Activated CD8-positive, alpha-beta T cell treated with anti-CD3 and anti-CD28 coated beads for 36 hours (primary cell): Measurements from ENCODE around the gene SPDYE3. TPM values are rescaled to one million over a fixed set of nuclear protein-coding genes. Genes with fewer than 3 reads are reported as not detected.
"Not testable (repeated sequence)": the region's sequence is repeated elsewhere in the genome, so short reads cannot be mapped to it uniquely, and the experiment has no call there.

Experiments
- ATAC-seq: fragments of 200-7000 bp; cut with Tn5 transposase; one replicate; pipeline ENCODE4 v1.10.0; 2021; ENCODE audit warnings: mild to moderate bottlenecking, moderate library complexity
- CTCF ChIA-PET: fragments of 350-600 bp; sonication (Branson Sonifier 250); formaldehyde crosslinking; loops from one replicate; lab custom pipeline; 2021; ENCODE audit warnings: antibody characterized with exemption; lab: Charles Lee
- POLR2A ChIA-PET: fragments of 350-600 bp; sonication (Branson Sonifier 250); formaldehyde crosslinking; loops from one replicate; lab custom pipeline; 2021; ENCODE audit warnings: antibody characterized with exemption; lab: Charles Lee
- DNase-seq: peaks from one replicate; pipeline ENCODE4 v3.0.0-alpha.2; 2020
- H3K27ac Mint-ChIP-seq: one replicate; pipeline ENCODE4 v1.8.0; 2021; ENCODE audit warnings: mild to moderate bottlenecking, mixed read lengths
- H3K27me3 Mint-ChIP-seq: one replicate; pipeline ENCODE4 v1.8.0; 2021; ENCODE audit warnings: mixed read lengths
- H3K36me3 Mint-ChIP-seq: one replicate; pipeline ENCODE4 v1.8.0; 2021; ENCODE audit warnings: low read depth, mixed read lengths
- H3K4me1 Mint-ChIP-seq: one replicate; pipeline ENCODE4 v1.8.0; 2021; ENCODE audit warnings: low read depth, mixed read lengths
- H3K4me3 Mint-ChIP-seq: one replicate; pipeline ENCODE4 v1.8.0; 2021; ENCODE audit warnings: mild to moderate bottlenecking, moderate library complexity, mixed read lengths
- H3K9me3 Mint-ChIP-seq: one replicate; pipeline ENCODE4 v1.8.0; 2021; ENCODE audit warnings: mixed read lengths
- CTCF ChIP-seq: fragments of 200-600 bp; IDR thresholded peaks from one replicate; pipeline ENCODE4 v1.8.0; 2022; ENCODE audit warnings: antibody characterized with exemption, mild to moderate bottlenecking
- intact Hi-C: fragments of 100-400 bp; cut with micrococcal nuclease; formaldehyde crosslinking; loops from one replicate; pipeline ENCODE4 v1.10.0; 2022
- total RNA-seq, 2 experiments: library from RNA; stranded (reverse); gene quantifications; one replicate each; pipeline ENCODE4 v1.2.3, GENCODE V29; 2021

SPDYE3 gene
- not detected for total RNA-seq

GRCh38 chr7:100307402-100307801 lies at the start of gene SPDYE3:
SPDYE3 (plus strand) TSS chr7:100307702; CDS start chr7:100307886, 184 bp downstream.
- CTCF ChIA-PET, H3K9me3 Mint-ChIP-seq, H3K4me3 Mint-ChIP-seq, ATAC-seq, H3K36me3 Mint-ChIP-seq, POLR2A ChIA-PET, DNase-seq, intact Hi-C loops, H3K27ac Mint-ChIP-seq, H3K27me3 Mint-ChIP-seq, H3K4me1 Mint-ChIP-seq: not testable (repeated sequence)

- H3K4me3 Mint-ChIP-seq, H3K9me3 Mint-ChIP-seq, H3K4me1 Mint-ChIP-seq, ATAC-seq, DNase-seq, H3K36me3 Mint-ChIP-seq, H3K27me3 Mint-ChIP-seq, CTCF ChIA-PET, POLR2A ChIA-PET, intact Hi-C loops, H3K27ac Mint-ChIP-seq: not testable (repeated sequence)
Observed at GRCh38 chr7:100259984-100260383, 47.5 kb upstream of the SPDYE3 start.

- H3K36me3 Mint-ChIP-seq, H3K4me3 Mint-ChIP-seq, POLR2A ChIA-PET, ATAC-seq, H3K27me3 Mint-ChIP-seq, CTCF ChIA-PET, H3K4me1 Mint-ChIP-seq, DNase-seq, intact Hi-C loops, H3K27ac Mint-ChIP-seq, H3K9me3 Mint-ChIP-seq: not testable (repeated sequence)
Observed at GRCh38 chr7:100262896-100263295, 44.6 kb upstream of the SPDYE3 start.

- H3K27me3 Mint-ChIP-seq, H3K36me3 Mint-ChIP-seq, POLR2A ChIA-PET, H3K9me3 Mint-ChIP-seq, CTCF ChIA-PET, H3K4me1 Mint-ChIP-seq, ATAC-seq, H3K27ac Mint-ChIP-seq, DNase-seq, H3K4me3 Mint-ChIP-seq, intact Hi-C loops: not testable (repeated sequence)
Observed at GRCh38 chr7:100264223-100264622, 43.3 kb upstream of the SPDYE3 start.

- H3K27ac Mint-ChIP-seq, H3K27me3 Mint-ChIP-seq, POLR2A ChIA-PET: not testable (repeated sequence)
Observed at GRCh38 chr7:100264669-100265165, 42.8 kb upstream of the SPDYE3 start.

GRCh38 chr7:100265851-100266250 lies 41.7 kb upstream of the SPDYE3 start:
- H3K36me3 Mint-ChIP-seq, H3K4me3 Mint-ChIP-seq, CTCF ChIA-PET, H3K9me3 Mint-ChIP-seq, DNase-seq, intact Hi-C loops, POLR2A ChIA-PET, ATAC-seq, H3K27ac Mint-ChIP-seq, H3K4me1 Mint-ChIP-seq, H3K27me3 Mint-ChIP-seq: not testable (repeated sequence)

More at GRCh38 chr7:100264669-100265165, 42.8 kb upstream of the SPDYE3 start:
- H3K4me1 Mint-ChIP-seq, CTCF ChIA-PET, ATAC-seq, H3K4me3 Mint-ChIP-seq, intact Hi-C loops, H3K9me3 Mint-ChIP-seq, DNase-seq, H3K36me3 Mint-ChIP-seq: not testable (repeated sequence)

GRCh38 chr7:100266576-100267354 lies 40.7 kb upstream of the SPDYE3 start:
- TF ChIP-seq CTCF: no peak
- POLR2A ChIA-PET: no interaction called here
- no peaks in the 10 kb centered on the region for H3K9me3 Mint-ChIP-seq

GRCh38 chr7:100267648-100268047 lies 39.9 kb upstream of the SPDYE3 start:
- intact Hi-C loops: no loop called here
- no peak for ATAC-seq
- H3K9me3 Mint-ChIP-seq: no peaks in the 10 kb centered on the region
- H3K4me1 Mint-ChIP-seq: peaks cover 10% of the 10 kb centered on the region
- ChIA-PET POLR2A (no interaction called here), CTCF (interaction anchor here (1.6 kb wide), 1 partner anchor 13 kb away, joined by 5 read pairs; no protein-coding TSS in a partner anchor)
- H3K27me3 Mint-ChIP-seq: no peaks in the 10 kb centered on the region
- no peak for DNase-seq
- no peak overlapping the region for H3K27ac Mint-ChIP-seq
- no peak overlapping the region for H3K4me3 Mint-ChIP-seq
- TF ChIP-seq CTCF: no peak
- no peaks in the 10 kb centered on the region for H3K36me3 Mint-ChIP-seq

More at GRCh38 chr7:100266576-100267354, 40.7 kb upstream of the SPDYE3 start:
- no peak overlapping the region for H3K4me3 Mint-ChIP-seq
- peaks cover 10% of the 10 kb centered on the region for H3K4me1 Mint-ChIP-seq
- DNase-seq: no peak
- H3K27me3 Mint-ChIP-seq: no peaks in the 10 kb centered on the region
- no peak overlapping the region for H3K27ac Mint-ChIP-seq
- H3K36me3 Mint-ChIP-seq: no peaks in the 10 kb centered on the region
- no peak for ATAC-seq
- CTCF ChIA-PET: interaction anchor here (1.6 kb wide), 1 partner anchor 12 kb away, joined by 5 read pairs; no protein-coding TSS in a partner anchor
- intact Hi-C loops: no loop called here

GRCh38 chr7:100268882-100269281 lies 38.6 kb upstream of the SPDYE3 start:
- intact Hi-C loops, DNase-seq, H3K27ac Mint-ChIP-seq, H3K36me3 Mint-ChIP-seq, ATAC-seq, H3K27me3 Mint-ChIP-seq, POLR2A ChIA-PET, CTCF ChIA-PET, H3K9me3 Mint-ChIP-seq, H3K4me3 Mint-ChIP-seq: not testable (repeated sequence)
- peaks cover 10% of the 10 kb centered on the region for H3K4me1 Mint-ChIP-seq
